SK-N-SH treated with all-trans-retinoic acid at 6 μM for 48 hours (cell line): Measurements from ENCODE around the gene TLE7.

Experiments
- ARNTL ChIP-seq: fragments of 450-650 bp; formaldehyde crosslinking; IDR thresholded peaks from 2 replicates; pipeline ENCODE4 v1.5.0; 2020; ENCODE audit warnings: low read depth, mild to moderate bottlenecking, moderate library complexity, borderline replicate concordance
- BACH2 ChIP-seq: fragments of 250-450 bp; sonication (Bioruptor Pico); IDR thresholded peaks from 2 replicates; pipeline ENCODE4 v1.9.0; 2021; ENCODE audit warnings: mild to moderate bottlenecking, borderline replicate concordance
- CREB5 ChIP-seq: fragments of 250-450 bp; sonication (Bioruptor Pico); IDR thresholded peaks from 2 replicates; pipeline ENCODE4 v1.5.1; 2020; ENCODE audit warnings: low read depth, mild to moderate bottlenecking, moderate library complexity
- ESRRG ChIP-seq: fragments of 250-450 bp; sonication (Bioruptor Pico); IDR thresholded peaks from 2 replicates; pipeline ENCODE4 v1.6.1; 2021; ENCODE audit warnings: mild to moderate bottlenecking
- ISL1 ChIP-seq: fragments of 250-450 bp; sonication (Bioruptor Pico); IDR thresholded peaks from 2 replicates; pipeline ENCODE4 v2.1.2; 2022; ENCODE audit warnings: mild to moderate bottlenecking, moderate library complexity
- OSR1 ChIP-seq: fragments of 250-450 bp; sonication (Bioruptor Pico); IDR thresholded peaks from 2 replicates; pipeline ENCODE4 v1.8.0; 2022; ENCODE audit warnings: moderate library complexity, mild to moderate bottlenecking, inconsistent platforms
- PATZ1 ChIP-seq: fragments of 250-450 bp; sonication (Bioruptor Pico); IDR thresholded peaks from 2 replicates; pipeline ENCODE4 v1.8.0; 2020; ENCODE audit warnings: mild to moderate bottlenecking, moderate library complexity, borderline replicate concordance
- POU6F1 ChIP-seq: fragments of 250-450 bp; sonication (Bioruptor Pico); IDR thresholded peaks from 2 replicates; pipeline ENCODE4 v1.8.0; 2021; ENCODE audit warnings: low read depth, mild to moderate bottlenecking, moderate library complexity, borderline replicate concordance
- PPARA ChIP-seq: fragments of 250-450 bp; sonication (Bioruptor Pico); IDR thresholded peaks from 2 replicates; pipeline ENCODE4 v1.5.0; 2020; ENCODE audit warnings: mild to moderate bottlenecking, borderline replicate concordance
- RARB ChIP-seq: fragments of 250-450 bp; sonication (Bioruptor Pico); IDR thresholded peaks from 2 replicates; pipeline ENCODE4 v1.8.0; 2021; ENCODE audit warnings: mild to moderate bottlenecking, moderate library complexity
- TSHZ2 ChIP-seq: fragments of 250-450 bp; sonication (Bioruptor Pico); IDR thresholded peaks from 2 replicates; pipeline ENCODE4 v1.5.0; 2020; ENCODE audit warnings: mild to moderate bottlenecking, moderate library complexity
- ZFP3 ChIP-seq: fragments of 250-450 bp; sonication (Bioruptor Pico); IDR thresholded peaks from 2 replicates; pipeline ENCODE4 v1.5.0; 2020; ENCODE audit warnings: mild to moderate bottlenecking, moderate library complexity
- ZNF8 ChIP-seq: fragments of 450-650 bp; formaldehyde crosslinking; IDR thresholded peaks from 2 replicates; pipeline ENCODE4 v1.5.0; 2020; ENCODE audit warnings: mild to moderate bottlenecking, moderate library complexity

GRCh38 chr16:71464231-71464630 lies 22.4 kb upstream of the TLE7 start:
- no peak for TF ChIP-seq OSR1
- no peak for TF ChIP-seq POU6F1 (CRISPR knock-in tag)
- no peak for TF ChIP-seq TSHZ2 (CRISPR knock-in tag)
- TF ChIP-seq PPARA (CRISPR knock-in tag): no peak
- no peak for TF ChIP-seq PATZ1
- no peak for TF ChIP-seq RARB (CRISPR knock-in tag)
- no peak for TF ChIP-seq ARNTL (CRISPR knock-in tag)
- TF ChIP-seq ZNF8: no peak
- TF ChIP-seq ESRRG (CRISPR knock-in tag): no peak
- TF ChIP-seq BACH2 (CRISPR knock-in tag): no peak
- TF ChIP-seq CREB5 (CRISPR knock-in tag): no peak
- TF ChIP-seq ISL1 (CRISPR knock-in tag): no peak
- TF ChIP-seq ZFP3 (CRISPR knock-in tag): no peak
